NCI-H1930 (cell line): Measurements from ENCODE around the gene HLA-DQB2.
"Not testable (repeated sequence)": the region's sequence is repeated elsewhere in the genome, so short reads cannot be mapped to it uniquely, and the experiment has no call there.

Experiments used
- DNase-seq, 2 experiments: peaks; one replicate each; lab custom pipeline; 2025; lab: John Stamatoyannopoulos, UW

Gene HLA-DQB2

GRCh38 chr6:32763421-32763820 lies at the start of gene HLA-DQB2:
HLA-DQB2 (minus strand) TSS chr6:32763532; CDS start chr6:32763470, 62 bp downstream.
- DNase-seq, result no peak

DNA sequence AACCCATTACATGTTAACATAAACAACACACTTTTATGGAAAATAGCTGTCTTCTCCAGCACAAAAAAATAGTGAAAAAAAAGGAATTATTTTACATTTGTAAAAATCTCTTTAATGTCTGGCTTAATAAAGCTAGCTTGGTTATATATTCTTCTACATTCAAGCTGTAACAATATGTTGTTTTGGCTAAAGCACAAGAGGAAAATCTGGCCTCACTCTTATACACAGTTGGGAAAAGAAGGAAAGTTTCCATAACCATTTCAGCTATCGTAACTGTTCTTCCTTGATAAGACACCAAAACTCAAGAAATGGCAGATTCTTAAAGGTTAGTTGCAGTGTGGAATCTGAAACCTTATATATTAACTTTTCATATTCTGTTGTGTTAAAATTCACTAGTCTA lies 45.8 kb upstream of the HLA-DQB2 start:
- no peak for DNase-seq

DNA sequence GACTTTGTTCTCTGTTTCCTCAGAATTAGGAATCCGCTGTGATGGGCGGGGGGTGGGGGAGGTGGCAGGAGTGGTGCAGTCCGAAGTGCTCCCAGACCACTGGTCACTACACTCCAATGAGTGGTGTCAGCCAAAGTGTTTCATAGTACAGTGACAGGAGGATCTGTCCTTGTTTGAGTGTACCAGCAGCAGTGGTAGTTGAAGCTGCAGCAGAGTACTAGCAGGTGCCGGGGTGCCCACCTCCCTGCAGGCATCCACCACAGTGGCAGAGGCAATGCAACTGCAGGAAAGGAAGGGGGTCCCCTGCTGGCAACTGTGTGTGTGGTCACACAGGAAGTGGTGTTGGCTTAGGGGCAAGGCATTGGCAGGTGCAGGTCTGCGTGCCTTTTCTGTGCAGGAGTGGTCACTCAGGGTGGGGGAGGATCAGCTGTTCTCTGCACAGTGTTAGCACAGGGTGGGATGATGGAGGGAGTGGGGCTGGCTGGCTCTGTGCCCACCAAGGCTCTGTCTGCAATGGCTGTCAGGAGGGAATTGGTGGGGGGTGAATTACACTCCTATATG lies 43.8 kb upstream of the HLA-DQB2 start:
- no peak for DNase-seq

GRCh38 chr6:32805404-32805803 lies 42.1 kb upstream of the HLA-DQB2 start:
- DNase-seq, result not testable (repeated sequence)

DNA sequence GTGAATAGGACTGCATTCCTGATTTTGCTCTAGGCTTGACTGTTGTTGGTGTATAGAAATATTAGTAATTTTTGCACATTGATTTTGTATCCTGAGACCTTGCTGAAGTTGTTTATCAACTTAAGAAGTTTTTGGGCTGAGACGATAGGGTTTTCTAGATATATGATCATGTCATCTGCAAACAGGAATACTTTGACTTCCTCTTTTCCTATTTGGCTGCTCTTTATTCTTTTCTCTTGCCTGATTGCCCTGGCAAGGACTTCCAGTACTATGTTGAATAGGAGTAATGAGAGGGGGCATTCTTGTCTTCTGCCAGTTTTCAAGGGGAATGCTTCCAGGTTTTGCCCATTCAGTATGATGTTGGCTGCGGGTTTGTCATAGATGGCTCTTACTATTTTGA lies 40.1 kb upstream of the HLA-DQB2 start:
- DNase-seq, result no peak

- DNase-seq, result no peak
These were observed 36.4 kb upstream of the HLA-DQB2 start for GRCh38 chr6:32799740-32800139.

DNA sequence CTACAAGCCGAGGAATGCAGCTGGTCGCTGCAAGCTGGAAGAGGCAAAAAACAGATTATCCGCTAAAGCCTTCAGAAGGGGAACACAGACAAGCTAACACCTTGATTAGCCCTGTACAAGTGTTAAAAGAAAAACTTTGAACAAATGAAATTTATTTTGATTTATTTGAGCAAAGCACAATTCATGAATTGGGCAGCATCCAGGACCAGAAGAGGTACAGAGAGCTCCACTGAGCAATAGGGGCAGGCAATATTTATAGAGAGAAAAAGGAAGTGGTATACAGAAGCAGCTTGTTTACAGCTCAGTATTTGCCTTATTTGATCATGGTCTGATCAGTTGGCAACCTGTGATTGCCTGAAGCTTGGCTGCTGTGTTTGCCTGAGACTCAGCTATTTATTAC lies 35.8 kb upstream of the HLA-DQB2 start:
- DNase-seq, result no peak

GRCh38 chr6:32796848-32797776 lies 33.8 kb upstream of the HLA-DQB2 start:
- peak; percentile 2 to 58 for DNase-seq

- DNase-seq, result no peak
These were observed 31.2 kb upstream of the HLA-DQB2 start for GRCh38 chr6:32794510-32794909.

DNA sequence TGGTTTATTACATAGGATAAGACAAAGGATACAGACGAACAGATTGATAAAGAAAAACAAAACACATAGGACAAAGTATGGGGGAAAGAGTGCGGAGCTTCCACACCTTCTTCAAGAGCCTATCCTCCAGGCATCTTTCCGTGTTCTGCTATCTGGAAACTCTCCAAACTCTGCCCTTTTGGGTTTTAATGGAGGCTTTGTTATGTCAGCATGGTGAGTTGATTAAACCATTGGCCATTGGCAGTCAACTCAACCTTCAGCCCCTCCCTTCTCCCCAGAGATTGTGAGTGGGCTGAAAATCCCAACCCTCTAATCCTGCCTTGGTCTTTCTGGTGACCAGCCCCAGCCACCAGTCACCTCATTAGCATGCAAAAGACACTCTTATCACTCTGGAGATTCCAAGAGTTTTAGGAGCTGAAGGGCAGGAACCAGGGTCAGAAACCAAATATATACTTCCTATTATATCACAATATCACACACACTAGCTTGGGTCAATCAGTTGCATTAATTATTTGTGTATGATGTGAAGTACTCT lies 29.6 kb upstream of the HLA-DQB2 start:
- DNase-seq, result no peak

- no peak for DNase-seq
These were observed 27.0 kb upstream of the HLA-DQB2 start for GRCh38 chr6:32790306-32790705.

- DNase-seq, result peak; percentile 4 to 35
These were observed 22.6 kb upstream of the HLA-DQB2 start for GRCh38 chr6:32785781-32786533.

DNA sequence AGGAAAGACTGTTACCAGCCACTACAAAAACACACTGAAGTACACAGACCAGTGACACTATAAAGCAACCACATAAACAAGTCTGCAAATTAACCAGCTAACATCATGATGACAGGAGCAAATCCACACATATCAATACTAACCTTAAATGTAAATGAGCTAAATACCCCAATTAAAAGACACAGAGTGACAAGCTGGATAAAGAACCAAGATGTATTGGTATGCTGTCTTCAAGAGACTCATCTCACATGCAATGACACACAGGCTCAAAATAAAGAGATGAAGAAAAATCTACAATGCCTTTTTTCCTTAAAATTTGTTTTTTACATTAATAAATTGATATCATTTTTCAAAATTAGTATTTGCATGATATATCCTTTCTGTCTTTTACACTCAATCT lies 19.6 kb upstream of the HLA-DQB2 start:
- not testable (repeated sequence) for DNase-seq

- DNase-seq, result no peak
These were observed 15.7 kb upstream of the HLA-DQB2 start for GRCh38 chr6:32779036-32779435.

DNA sequence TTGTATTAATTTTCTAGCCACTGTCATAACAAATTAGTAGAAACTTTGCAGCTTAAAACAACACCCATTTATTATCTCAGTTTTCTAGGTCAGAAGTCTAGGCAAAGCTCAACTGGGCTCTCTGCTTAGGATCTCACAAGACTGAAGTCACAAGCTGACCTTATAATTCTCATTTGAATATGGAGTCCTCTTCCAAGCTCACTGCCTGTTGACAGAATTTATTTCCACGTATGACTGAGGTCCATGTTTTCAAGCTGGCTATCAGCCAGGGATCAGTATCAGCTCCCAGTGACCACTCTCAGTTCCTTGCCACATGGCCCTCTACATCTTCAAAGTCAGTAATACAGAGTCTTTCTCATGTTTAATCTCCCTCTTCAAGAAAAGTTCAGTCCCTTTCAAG lies 11.7 kb upstream of the HLA-DQB2 start:
- DNase-seq, result no peak

DNA sequence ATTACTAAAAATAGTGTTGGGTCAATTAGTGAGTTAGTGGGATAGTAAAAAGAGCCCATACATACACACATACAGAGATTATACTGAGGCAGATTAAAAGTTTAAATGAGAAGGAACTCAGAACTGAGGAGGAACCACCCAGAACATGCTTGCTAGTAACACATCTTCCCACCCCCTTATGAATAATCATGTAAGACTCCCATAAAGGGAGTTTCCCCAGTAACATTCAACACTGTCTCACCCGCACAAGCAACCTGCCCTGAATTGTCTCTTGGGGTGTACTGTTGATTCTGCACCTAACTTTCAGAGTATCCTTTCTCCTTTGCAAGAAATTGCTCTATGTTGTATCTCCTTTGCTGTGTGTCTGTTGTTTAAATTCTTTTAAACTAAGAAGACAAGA lies 11.1 kb upstream of the HLA-DQB2 start:
- no peak for DNase-seq

DNA sequence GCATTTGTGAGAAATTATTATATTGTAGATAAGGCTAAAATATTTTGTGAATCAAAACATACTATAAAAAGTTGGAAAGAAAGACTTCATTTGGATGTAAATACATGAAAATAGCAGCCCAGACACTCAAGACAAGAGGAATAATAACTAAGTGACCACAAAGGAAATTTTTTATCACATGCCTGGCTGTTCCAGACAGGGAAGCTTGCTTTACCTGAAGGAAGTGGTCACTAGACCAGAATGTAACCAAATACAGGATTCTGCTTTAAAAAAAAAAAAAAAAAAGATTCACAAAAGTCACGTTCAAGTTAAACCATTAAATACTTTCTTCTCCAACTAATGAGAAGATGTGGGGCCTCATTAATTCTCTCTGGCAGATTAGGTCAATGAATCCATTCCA lies 9.3 kb upstream of the HLA-DQB2 start:
- DNase-seq, result no peak

DNA sequence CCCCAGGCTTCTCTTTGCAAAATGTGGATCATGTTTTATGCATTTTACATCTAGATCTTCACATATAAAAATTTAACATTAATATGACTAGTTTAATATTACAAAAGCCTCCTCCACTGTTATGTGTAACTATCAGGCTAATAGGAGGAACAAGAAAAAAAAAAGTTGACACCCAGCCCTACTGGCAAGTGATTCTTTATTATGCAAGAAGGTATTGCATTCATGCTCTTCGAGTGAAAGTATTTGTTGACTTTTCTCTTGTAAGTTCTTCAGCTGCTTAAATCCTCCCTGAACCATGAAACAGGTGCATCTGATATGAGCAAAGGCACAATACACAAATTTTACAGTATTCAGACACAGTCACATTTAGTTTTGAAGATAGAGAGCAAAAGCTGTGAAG lies 716 bp upstream of the HLA-DQB2 start:
- DNase-seq, result no peak

GRCh38 chr6:32761548-32761947 lies 1.8 kb downstream of the HLA-DQB2 start:
- no peak for DNase-seq

DNA sequence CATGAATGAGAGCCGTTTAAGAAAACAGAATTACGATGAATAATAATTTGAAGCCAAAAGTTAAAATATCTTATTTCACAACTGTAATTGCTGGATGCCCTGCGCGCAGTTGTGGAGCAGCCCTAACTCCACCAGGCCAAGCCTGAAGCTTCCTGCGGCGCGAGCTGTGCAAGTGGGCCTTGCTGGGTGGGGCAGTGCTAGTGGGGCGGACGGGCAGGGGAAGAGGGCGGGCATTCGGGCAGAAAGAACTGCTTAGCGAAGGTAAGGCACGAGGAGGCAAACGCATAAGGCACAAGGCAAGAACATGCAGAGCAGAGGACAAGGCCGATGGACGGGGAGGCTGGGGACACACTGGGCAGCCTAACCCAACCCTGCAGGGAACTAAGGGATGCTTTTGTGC lies 2.3 kb downstream of the HLA-DQB2 start:
- no peak for DNase-seq

GRCh38 chr6:32759669-32760068 lies 3.7 kb downstream of the HLA-DQB2 start:
- DNase-seq, result no peak

DNA sequence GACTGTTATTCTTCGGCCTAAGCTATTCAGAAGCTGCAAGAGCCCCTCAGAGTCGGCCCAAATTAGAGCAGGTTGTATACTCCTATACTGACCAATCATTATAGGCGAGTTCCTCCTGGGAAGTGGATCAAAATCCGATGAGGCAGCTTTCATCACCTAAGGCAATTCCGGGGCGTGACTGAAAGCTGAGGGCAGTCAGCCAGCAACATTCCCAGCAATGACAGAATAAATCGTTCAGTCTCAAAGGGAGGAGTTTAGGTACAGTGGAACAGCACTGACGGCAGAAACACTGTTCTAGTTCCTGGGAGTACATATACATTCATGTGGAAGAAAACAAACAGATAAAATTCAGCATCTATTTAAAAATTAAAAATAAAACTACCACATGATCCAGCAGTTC lies 10.8 kb downstream of the HLA-DQB2 start:
- DNase-seq, result no peak

- not testable (repeated sequence) for DNase-seq
These were observed 17.7 kb downstream of the HLA-DQB2 start for GRCh38 chr6:32745649-32746048.
